Omental fat pad (tissue), 4 donors: ENCODE measurements around the gene DSTYK. TPM values are rescaled to one million over a fixed set of nuclear protein-coding genes. Genes with fewer than 3 reads are reported as not detected.
A peak's percentile ranks its signal among the peaks of the same experiment; 100 is the strongest.

Experiments used
- ATAC-seq: fragments of 150-250 bp; one replicate; pipeline ENCODE4 v1.9.1; 2016; ENCODE audit warnings: mild to moderate bottlenecking, moderate library complexity; ENCODE audit not compliant: low FRiP score
- DNase-seq: peaks from one replicate; pipeline ENCODE4 v3.0.0-alpha.2; 2019; ENCODE audit warnings: low spot score
- CTCF ChIP-seq, 3 donors: fragments of 450-650 bp; IDR thresholded peaks; one replicate each; pipeline ENCODE4 v1.5.1; 2016 to 2017; ENCODE audit warnings: antibody characterized with exemption in 3 of 3, mild to moderate bottlenecking in 3 of 3, moderate library complexity in 2 of 3
- total RNA-seq, 4 donors: library from RNA; depleted of rRNA; stranded (reverse); fragments of >200 nt; gene quantifications; one replicate each; pipeline ENCODE4 v1.1.0, GENCODE V29; 2016

Gene DSTYK
- total RNA-seq, 4 donors from 2014 or later = 7.6 to 13.0 (median 11.4) TPM

- ATAC-seq (peak; percentile 14), DNase-seq (no peak)
- TF ChIP-seq CTCF (IDR thresholded peaks at IDR 0.05) = no peak
These were observed 7.0 kb downstream of the DSTYK start for GRCh38 chr1:205204552-205204951.

GRCh38 chr1:205199931-205200299 is 11.6 kb downstream of the DSTYK start:
- ATAC-seq = no peak
- no peak for TF ChIP-seq CTCF (IDR thresholded peaks at IDR 0.05)
- DNase-seq = no peak

GRCh38 chr1:205199090-205199930 is 12.2 kb downstream of the DSTYK start:
- no peak for TF ChIP-seq CTCF (IDR thresholded peaks at IDR 0.05)
- DNase-seq = no peak
- no peak for ATAC-seq

- no peak for DNase-seq
- TF ChIP-seq CTCF (IDR thresholded peaks at IDR 0.05) = no peak
- ATAC-seq = no peak
These were observed 19.2 kb downstream of the DSTYK start for GRCh38 chr1:205192287-205192686.

GRCh38 chr1:205191622-205192021 is 19.9 kb downstream of the DSTYK start:
- ATAC-seq = no peak

GRCh38 chr1:205190845-205191577 is 20.5 kb downstream of the DSTYK start:
- ATAC-seq = no peak
- no peak for DNase-seq
- no peak for TF ChIP-seq CTCF (IDR thresholded peaks at IDR 0.05)

More at GRCh38 chr1:205191622-205192021, 19.9 kb downstream of the DSTYK start:
- no peak for TF ChIP-seq CTCF (IDR thresholded peaks at IDR 0.05)
- no peak for DNase-seq
